Retina (tissue), 1 donor: ENCODE data around the gene CENATAC.
A peak's percentile ranks its signal among the peaks of the same experiment; 100 is the strongest.
"Not testable (repeated sequence)": the region's sequence is repeated elsewhere in the genome, so short reads cannot be mapped to it uniquely, and the experiment has no call there.

Experiments used
- DNase-seq: peaks from one replicate; pipeline ENCODE4 v3.0.0-alpha.2; 2016

CENATAC gene

DNA sequence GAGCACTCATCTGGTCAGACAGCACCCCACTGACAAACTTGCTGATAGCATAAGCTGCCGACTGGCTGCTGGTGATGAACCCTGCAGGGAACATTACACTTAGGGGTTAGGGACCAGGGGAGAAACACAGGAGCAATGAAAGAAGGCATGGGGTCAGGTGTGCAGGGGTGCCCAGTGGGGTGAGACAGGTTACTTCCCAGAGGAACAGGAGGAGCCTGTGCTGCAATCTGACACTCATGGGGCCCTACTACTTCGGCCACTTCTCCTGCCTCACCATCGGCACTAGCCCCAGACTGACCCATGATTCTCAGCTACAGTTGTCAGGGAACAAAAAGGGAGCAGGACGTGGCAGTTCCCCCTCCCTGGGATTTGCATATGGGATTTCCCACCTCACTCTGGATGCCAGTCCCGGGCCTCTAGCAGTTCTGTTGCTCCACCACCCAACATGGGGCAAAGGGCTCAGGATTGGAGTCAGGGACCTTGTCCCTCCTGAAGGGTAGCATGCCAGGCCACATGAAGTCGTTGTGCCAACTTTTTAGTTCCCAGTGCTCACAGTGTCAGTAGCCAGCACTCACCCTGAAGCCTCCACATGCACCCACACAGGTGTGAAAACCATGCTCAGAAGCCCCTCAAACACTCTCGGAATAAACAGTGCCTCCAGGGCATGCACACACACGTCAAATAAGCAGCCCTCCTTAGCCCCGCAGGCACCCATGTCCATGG lies 30.6 kb downstream of the CENATAC start:
- DNase-seq = no peak

- DNase-seq = no peak
Measured at GRCh38 chr11:119029069-119029339, 31.1 kb downstream of the CENATAC start.

- DNase-seq = peak; percentile 31
Measured at GRCh38 chr11:119029340-119030028, 31.5 kb downstream of the CENATAC start.

- no peak for DNase-seq
Measured at GRCh38 chr11:119030029-119030328, 32.0 kb downstream of the CENATAC start.

DNA sequence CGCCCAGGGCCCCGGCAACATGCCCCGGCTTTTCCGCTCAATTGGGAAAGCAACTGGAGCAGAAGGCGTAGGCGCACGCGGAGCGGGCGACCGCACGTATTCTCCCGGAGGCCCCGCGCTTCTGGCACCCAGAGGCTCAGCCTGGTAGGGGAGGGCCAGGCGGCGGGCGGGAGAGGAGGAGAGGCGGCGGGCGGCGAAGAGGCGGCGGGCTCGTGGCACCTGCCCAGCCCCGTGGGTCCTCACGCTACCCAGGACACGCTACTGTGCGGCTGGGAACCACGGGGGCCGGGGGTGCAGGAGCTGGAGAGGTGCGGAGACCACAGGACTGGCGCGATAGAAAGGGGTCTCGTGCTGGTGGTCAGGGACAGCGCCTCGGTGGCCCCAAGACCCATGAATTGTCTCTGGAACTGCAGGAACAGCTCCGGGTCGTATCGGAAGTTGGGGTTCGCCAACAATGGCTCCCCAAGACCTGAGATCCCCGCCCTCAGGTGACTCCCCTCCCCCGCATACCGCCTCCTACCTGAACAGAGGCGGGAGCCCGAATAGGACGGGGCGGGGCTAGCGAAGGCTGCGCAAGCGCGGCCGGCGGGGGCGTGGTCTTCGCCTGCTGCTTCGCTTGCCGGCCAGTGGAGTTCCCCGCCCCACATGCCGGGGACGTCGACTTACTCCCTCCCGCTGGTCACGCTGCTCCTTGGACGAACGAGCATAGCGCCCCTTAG lies 32.5 kb downstream of the CENATAC start, which contains the start of gene SLC37A4:
Gene SLC37A4 (minus strand): TSS at position 549 of the 719 bp plus-strand sequence.
- peak; percentile 94 for DNase-seq

DNA sequence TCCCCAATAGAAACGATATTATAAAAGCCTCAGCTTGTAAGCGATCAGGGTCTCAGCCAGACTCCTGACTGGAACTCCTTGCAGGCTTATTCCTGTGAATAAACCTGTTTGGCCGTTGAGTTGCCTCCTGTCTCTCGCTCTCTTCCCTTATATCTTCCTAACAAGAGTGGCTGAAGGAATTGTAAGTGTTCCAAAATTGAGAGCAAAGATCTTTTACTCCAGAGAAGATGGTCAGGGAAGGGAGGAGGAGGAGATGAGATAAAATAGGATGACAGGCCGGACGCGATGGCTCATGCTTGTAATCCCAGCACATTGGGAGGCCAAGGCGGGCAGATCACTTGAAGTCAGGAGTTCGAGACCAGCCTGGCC lies 34.0 kb downstream of the CENATAC start:
- DNase-seq = no peak

DNA sequence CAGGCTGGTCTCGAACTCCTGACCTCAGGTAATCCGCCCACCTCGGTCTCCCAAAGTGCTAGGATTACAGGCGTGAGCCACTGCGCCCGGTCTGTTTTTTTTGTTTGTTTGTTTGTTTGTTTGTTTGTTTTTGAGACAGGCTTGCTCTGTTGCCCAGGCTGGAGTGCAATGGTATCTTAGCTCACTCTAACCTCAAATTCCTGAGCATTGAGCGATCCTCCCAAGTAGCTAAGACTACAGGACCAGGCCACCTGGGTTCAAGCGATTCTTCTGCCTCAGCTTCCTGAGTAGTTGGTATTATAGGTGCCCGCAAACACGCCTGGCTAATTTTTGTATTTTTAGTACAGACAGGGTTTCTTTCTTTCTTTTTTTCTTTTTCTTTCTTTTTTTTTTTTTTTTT lies 35.5 kb downstream of the CENATAC start:
- not testable (repeated sequence) for DNase-seq

GRCh38 chr11:119034813-119035212 lies 36.9 kb downstream of the CENATAC start:
- DNase-seq = no peak

GRCh38 chr11:119038884-119039283 lies 40.9 kb downstream of the CENATAC start:
- DNase-seq = no peak

DNA sequence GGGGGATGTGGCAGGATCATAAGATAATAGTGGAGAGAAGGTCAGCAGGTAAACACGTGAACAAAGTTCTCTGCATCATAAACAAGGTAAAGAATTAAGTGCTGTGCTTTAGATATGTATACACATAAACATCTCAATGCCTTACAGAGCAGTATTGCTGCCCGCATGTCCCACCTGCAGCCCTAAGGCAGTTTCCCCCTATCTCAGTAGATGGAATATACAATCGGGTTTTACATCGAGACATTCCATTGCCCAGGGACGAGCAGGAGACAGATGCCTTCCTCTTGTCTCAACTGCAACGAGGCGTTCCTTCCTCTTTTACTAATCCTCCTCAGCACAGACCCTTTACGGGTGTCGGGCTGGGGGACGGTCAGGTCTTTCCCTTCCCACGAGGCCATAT lies 41.5 kb downstream of the CENATAC start:
- DNase-seq = not testable (repeated sequence)

- DNase-seq = no peak
Measured at GRCh38 chr11:119041821-119042514, 44.0 kb downstream of the CENATAC start.

GRCh38 chr11:119042927-119043326 lies 45.0 kb downstream of the CENATAC start:
- no peak for DNase-seq

DNA sequence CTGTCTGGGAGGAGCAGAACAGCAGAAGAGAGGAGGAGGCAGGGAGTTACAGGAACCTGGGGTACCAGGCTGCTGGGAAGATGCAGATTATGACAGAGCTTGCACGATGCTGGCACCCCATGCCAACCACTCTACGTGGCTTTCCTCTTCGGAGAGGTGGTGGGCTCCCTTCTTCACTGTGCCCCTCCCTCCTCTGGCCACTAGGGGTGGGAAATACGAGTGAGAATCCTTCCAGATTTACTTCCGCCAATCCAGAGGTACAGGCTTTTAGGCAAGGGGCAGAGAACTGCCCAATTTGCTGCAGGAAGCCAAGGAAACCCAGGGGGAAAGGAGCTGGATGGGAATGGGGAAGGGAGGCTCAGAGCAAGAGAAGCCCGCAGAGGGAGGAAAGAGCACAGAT lies 46.8 kb downstream of the CENATAC start:
- no peak for DNase-seq

DNA sequence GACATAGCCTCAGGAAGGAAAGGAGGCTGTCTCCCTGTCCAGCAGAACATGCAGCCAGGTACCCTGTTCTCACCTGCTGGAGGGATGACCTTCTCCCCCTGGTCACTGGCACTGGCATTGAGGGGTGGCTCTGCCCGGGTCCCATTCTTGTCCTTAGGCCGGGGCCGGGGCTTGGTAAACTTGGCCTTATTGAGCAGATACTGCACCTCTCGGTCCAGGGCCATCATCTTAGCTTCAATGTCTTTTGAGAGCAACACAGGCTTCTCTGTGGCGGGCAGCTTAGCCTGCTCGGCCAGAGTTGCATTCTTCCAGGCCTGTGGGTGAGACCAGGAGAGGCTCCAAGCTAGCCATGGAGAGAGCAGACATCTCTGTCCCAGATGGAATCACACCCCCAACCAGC lies 48.6 kb downstream of the CENATAC start:
- no peak for DNase-seq

- DNase-seq = no peak
Measured at GRCh38 chr11:119047205-119047604, 49.3 kb downstream of the CENATAC start.

- DNase-seq = no peak
Measured at GRCh38 chr11:119048644-119049043, 50.7 kb downstream of the CENATAC start.

DNA sequence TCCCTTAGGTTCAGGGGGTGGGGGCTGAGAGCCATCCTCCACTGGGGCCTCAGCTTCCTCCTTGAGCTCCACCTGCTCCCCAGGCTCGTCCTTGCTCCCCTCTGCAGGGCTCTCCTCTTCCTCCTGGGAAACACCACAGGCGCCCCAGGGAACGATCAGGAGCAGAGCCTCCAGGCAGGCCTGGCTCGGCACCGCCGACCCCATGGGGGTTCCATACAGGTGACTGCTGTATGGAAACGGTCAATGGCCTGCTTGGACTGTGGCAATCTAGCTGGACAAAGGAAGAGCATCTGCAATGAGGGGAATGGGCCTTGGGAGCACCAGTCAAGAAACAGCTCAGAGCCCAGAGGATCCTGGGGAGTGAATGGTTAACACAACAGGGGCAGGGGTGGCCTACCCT lies 51.1 kb downstream of the CENATAC start:
- no peak for DNase-seq

DNA sequence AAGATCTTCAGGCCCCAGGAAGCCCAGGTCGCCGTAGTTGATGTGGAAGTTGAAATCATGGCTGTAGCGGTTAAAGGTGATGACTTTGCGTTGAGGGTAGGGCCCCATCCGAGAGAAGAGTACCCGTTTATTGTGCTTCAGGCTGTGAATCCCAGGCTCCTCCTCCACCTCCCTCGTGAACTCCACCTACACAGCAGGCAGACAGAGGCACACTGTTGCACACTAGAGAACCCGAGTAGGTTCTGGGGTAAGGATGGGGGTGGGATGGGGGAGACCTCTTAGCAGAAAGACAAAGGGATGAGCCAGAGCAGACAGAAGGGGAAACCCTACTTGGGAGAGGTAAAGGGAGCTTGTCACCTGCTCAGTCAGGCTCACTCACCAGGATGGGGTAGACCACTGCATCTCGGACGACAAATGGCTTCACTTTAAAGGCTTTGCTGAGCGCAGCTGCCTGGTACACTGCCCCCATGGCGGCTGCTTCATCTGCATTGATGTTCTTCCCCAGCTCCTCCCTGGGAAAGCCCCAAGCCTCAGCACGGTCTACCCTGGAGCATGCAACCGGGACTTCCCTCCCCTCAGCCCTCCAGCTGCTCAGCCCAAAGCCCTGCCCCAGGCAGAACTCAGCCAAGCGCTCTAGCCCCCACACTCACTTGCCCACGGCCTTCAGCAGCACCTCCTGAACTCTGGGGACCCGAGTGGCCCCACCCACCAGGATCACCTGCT lies 53.7 kb downstream of the CENATAC start:
- DNase-seq = no peak

- no peak for DNase-seq
Measured at GRCh38 chr11:119052163-119052814, 54.4 kb downstream of the CENATAC start.

DNA sequence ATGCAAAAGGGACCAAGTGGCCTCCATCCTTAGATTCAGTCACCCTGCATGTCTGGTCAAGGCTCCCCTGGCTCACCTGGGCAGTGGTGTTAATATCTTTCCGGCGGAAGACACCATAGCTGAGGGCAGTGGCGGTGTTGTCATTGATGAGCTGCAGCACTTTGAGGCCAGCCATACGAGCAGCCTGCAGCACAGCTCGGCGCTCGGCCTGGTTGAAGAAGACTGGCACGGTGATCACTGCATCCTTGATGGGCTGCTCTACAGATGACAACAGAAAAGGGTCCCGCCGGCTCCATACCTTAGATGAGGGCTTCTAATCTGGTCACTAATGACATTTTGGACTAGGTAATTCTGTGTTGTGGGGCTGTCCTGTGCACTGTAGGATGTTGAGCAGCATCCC lies 56.5 kb downstream of the CENATAC start:
- no peak for DNase-seq

- no peak for DNase-seq
Measured at GRCh38 chr11:119055901-119056300, 58.0 kb downstream of the CENATAC start.

- DNase-seq = peak; percentile 33
Measured at GRCh38 chr11:119056421-119056999, 58.6 kb downstream of the CENATAC start.
